ENCODE results near the gene TNS4.

The TNS4 gene

GRCh38 chr17:40519089-40519775 is 17.8 kb upstream of the TNS4 start:
- TF ChIP-seq ZFX (IDR thresholded peaks at IDR 0.05; ENCODE audit: borderline replicate concordance) (no peak), CTCF (IDR thresholded peaks at IDR 0.05) (no peak)
- H3K27ac ChIP-seq = no peak overlapping the region

DNA sequence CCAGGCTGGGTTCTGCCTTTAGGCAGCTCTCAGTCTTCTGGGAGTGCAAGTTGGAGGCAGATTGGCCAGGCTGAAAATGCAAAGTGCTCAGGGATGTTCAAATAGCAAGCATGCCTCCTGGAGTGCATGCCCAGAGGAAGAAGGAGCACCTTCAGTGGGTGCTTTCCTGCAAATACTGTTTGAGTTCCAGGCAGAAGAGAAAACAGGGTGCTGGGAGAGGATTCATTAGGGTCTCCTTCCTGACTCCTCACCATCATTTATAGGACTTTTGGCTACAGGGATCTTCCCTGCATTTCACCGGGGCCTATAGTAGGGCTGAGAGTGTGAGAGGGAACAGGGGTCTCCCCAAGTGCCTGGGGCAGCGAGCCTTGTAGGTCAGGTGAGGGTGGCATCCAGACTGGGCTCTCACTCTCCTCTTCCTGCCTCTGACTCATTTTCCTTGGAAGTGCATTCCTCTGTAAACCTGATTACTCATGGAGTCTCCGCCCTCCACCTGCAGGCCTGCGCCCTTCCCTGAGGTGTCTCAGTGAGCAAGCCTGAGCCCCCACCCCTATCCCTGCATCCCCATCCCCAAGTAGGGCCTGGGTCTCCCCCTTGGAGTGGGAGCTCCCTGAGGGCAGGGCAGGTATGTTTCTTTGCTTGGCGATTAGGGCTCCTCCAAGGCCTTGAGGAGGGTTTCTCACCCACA is 17.1 kb upstream of the TNS4 start:
- H3K27ac ChIP-seq = no peak overlapping the region
- TF ChIP-seq CTCF (IDR thresholded peaks at IDR 0.05) = no peak
- TF ChIP-seq ZFX (IDR thresholded peaks at IDR 0.05; ENCODE audit: borderline replicate concordance) = no peak

- no peak for TF ChIP-seq CTCF (IDR thresholded peaks at IDR 0.05)
- no peak for TF ChIP-seq ZFX (IDR thresholded peaks at IDR 0.05; ENCODE audit: borderline replicate concordance)
- no peak overlapping the region for H3K27ac ChIP-seq
These were observed 16.6 kb upstream of the TNS4 start for GRCh38 chr17:40517981-40518380.

DNA sequence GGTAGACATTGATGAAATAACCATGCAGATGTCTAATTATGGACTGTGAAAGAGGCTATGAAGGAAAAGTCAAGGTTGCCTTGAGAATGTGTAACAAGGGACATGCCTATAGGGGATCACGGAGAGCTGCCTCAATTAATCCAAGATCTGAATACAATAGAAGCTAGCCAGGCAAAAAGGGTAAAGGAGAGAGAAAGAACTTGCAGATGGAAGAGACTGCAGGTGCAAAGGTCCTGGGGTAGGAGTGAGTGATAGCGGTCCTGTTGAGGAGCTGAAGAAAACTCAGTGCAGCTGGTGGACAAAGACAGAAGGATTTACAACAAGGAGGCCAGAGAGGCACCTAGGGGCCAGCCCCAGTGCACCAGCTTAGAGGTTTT is 15.9 kb upstream of the TNS4 start:
- TF ChIP-seq ZFX (IDR thresholded peaks at IDR 0.05; ENCODE audit: borderline replicate concordance) (no peak), CTCF (IDR thresholded peaks at IDR 0.05) (no peak)
- H3K27ac ChIP-seq = no peak overlapping the region

- TF ChIP-seq ZFX (IDR thresholded peaks at IDR 0.05; ENCODE audit: borderline replicate concordance) = no peak
- TF ChIP-seq CTCF (IDR thresholded peaks at IDR 0.05) = no peak
- H3K27ac ChIP-seq = no peak overlapping the region
These were observed 15.3 kb upstream of the TNS4 start for GRCh38 chr17:40516581-40517285.

DNA sequence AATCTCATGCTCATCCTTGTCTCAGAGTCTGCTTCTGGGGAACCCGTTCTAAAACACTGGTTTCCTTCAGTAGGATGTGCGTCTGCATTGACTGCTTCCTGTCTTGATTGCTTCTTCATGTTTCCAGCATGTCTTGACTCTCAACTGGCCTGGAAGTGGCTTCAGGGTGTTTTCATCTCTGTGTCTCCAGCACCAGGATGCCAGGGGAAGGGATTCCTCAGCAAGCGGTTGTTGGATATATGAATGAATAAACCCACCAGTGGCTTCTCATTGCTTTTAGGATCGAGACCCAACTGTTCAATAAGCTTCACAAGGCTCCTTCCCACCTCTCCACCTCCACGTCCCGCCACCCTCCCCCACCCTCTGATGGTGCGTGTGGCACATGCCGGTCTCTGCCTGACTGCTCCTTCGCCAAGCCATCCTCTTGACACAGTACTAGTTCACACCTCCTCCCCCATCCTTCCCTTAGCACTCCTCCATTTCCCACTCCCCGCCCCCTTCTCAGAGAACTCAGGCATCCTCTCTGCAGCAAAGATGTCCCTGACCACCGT is 14.1 kb upstream of the TNS4 start:
- no peak overlapping the region for H3K27ac ChIP-seq
- TF ChIP-seq CTCF (IDR thresholded peaks at IDR 0.05) = no peak
- no peak for TF ChIP-seq ZFX (IDR thresholded peaks at IDR 0.05; ENCODE audit: borderline replicate concordance)

Data from 22Rv1 (cell line).